LNCAP (cell line): Measurements from ENCODE around the gene NOS1AP.

Experiments
- CTCF ChIP-seq: fragments of 450-650 bp; IDR thresholded peaks from 2 replicates; pipeline ENCODE4 v1.5.1; 2017; ENCODE audit warnings: mild to moderate bottlenecking

NOS1AP gene

DNA sequence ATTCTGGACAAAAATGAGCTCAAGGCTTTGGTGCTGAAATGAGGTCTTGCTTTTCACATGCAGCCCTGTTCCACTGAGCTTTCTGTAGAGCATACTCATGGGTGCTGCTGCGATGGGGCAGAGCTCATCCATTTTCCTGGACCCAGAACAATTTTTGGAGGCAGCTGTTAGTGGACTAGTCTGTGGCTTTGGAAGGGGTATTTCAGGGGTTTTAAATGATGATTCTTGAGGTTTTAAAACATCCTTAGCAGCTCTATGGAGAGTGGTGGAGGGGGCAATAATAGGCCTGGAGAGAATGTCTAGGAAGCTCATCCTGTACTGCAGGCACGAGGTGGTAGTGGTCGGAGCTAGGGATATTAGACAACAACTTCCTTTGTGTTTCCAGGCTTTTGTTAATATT, 16.5 kb downstream of the NOS1AP start:
- no peak for TF ChIP-seq CTCF

DNA sequence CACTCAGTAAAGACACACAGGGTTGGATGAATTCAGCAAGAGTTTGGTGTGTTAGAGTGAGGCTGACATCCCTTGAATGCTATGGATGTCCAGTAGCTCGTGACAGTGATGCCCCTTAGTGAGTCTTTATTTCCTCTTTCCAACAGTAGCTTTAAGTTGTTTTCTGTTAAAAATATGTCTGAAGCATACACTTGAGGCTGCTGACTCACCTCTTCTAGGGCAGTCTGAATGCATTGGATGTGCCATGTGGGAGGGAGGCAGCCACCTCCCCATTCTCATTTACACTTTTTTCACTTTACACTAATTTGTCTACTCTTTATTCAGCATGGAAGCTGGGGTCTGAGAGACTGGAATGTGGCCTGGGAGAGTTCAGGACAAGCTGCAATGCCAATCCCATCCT, 17.6 kb downstream of the NOS1AP start:
- no peak for TF ChIP-seq CTCF

DNA sequence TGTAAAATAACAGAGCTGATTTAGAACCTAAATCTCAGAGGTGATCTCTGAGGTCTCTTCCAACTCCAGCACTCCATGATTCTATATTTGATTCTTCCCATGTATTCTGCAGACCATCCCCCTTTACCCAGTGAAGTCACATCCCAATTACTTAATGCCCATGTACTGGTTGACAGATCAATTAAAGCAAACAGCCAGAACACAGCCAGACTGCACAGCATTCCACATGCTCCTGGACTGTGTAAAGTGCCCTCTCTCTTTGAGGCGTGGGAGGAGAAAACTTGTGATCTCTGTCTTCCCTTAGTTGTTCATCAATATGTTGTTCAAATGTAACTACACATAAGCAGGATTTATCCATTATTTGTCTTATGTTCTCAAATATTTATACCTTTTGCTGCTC, 18.1 kb downstream of the NOS1AP start:
- no peak for TF ChIP-seq CTCF

DNA sequence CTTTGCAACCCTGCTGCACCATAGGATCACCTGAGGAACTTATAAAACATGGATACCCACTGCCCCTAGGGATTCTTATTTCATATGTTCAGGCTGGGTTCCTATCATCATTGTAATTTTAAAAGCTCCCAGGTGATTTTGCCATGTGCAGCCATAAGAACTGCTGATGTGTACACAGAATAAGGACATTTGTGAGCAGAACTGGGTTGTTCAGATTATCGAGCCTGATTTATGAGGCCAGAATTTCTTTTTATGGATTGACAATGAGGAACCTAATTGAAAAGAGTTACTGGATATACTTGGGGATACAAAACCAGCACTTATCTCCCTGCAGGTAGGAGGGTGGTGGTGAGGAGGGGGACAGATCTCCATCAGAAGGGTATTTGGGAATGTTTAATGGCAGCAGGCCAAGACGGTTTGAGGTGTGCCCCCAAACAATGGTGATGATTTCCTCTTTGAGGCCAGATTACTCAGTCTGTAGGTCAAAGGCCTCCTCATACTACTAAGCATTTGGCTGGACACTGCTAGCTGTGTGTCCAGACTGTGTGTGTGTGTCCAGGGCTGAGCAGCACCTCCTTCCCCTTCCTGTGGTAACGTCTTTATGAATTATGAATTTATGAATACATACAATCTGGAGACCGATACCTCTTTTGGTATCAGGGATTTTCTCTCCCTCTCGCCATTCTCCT, 18.9 kb downstream of the NOS1AP start:
- TF ChIP-seq CTCF = no peak

DNA sequence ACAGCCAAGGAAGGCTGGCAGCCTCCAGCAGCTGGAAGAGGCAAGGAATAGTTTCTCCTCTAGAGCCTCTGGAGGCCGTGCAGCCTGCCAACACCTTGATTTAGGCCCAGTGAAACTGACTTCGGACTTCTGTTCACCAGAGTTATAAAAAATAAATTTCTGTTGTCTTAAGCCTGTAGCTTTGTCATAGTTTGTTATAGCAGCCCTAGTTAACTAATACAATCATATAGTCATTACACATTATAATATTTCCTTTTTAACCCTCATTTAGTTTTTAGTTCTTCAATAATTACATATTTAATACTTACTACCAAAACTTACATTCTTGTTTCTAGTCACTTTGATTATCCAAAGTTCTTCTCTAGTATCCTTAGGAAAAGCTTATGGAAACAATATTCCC, 20.3 kb downstream of the NOS1AP start:
- TF ChIP-seq CTCF = no peak

GRCh38 chr1:162090378-162090777, 20.9 kb downstream of the NOS1AP start:
- no peak for TF ChIP-seq CTCF

- no peak for TF ChIP-seq CTCF
Observed at GRCh38 chr1:162091681-162092524, 22.4 kb downstream of the NOS1AP start.
